GM18508 (cell line): Measurements from ENCODE around the gene SRMS.
"Not testable (repeated sequence)": the region's sequence is repeated elsewhere in the genome, so short reads cannot be mapped to it uniquely, and the experiment has no call there.

Experiments used
- ATAC-seq: cut with Tn5 transposase; IDR thresholded peaks from one replicate; pipeline ENCODE4 v1.9.1; 2021; ENCODE audit warnings: moderate number of reproducible peaks; ENCODE audit not compliant: insufficient read depth, unreplicated experiment

Gene SRMS

GRCh38 chr20:63580796-63581461 lies 33.4 kb upstream of the SRMS start:
- ATAC-seq, result no peak

DNA sequence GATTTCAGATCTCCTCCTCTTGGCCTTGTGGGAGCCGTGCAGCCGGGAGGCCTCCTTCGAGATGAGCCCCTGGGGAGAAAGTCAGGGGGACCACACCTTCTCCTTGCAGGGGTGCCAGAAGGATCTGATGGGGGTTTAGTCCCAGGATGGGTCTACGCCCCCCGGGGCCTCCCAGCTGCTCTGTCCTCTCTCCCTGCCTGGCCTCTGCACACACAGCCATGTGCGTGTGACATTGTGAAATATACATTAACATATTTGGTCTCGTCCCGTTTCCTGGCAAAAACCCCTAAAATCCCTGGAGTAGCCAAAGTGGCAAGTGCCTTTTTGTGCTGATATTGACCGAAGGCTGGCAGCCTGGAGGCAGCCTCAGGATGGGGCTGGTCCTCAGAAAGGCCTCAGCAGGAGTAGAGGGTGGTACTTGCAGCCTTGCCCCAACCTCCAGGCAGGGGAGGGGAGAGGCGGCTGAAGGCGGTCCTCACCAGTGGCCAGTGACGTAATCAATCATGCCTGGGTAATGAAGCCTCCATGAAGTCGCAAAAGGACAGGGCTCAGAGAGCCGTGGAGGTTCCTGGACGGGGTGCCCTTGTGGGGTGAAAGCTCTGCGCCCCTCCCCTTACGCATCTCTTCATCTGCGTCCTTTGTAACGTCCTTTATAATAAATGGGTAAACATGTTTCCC lies 31.6 kb upstream of the SRMS start:
- ATAC-seq, result no peak

- ATAC-seq, result no peak
Observed at GRCh38 chr20:63578224-63579016, 30.9 kb upstream of the SRMS start.

DNA sequence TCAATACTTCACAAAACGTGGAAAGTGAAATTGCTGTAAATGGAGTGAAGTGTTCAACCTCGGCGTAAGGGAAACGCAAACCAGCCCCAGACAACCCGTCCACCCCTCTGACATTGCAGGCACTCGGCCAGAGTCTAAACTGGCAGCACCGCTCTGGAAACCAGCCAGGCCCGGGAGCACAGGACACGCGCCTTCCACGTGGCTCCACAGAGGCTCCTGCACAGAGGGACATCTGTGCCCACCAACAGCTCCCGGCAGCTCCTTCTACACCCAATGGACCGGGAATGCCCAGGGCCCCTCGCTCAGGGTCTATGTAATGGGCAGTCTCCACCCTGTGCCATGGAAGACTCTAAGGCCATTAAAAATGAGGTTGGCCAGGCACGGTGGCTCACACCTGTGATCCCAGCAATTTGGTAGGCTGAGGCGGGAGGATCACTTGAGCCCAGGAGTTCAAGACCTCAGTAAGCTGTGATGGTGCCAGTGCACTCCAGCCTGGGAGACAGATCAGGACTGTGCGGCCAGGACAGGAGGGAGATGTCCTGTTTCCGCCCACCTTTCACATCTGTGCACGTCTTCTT lies 29.9 kb upstream of the SRMS start:
- ATAC-seq, result no peak

DNA sequence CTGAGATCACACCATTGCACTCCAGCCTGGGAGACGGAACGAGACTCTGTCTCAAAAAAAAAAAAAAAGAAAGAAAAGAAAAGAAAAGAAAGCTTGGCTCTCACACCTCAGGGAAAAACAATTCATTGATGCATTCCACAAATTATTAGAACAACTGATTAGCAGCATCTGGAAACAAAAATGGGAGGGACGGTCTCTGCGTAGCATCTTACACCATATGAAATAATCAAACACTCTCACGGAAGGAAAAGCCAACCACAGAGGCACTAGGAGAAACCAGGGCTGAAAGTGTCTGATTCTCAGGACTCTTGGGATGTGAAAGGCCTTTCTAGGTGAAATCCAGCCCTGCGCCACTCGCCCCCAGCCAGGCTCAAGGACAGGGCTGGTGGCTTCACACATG lies 28.8 kb upstream of the SRMS start:
- no peak for ATAC-seq

DNA sequence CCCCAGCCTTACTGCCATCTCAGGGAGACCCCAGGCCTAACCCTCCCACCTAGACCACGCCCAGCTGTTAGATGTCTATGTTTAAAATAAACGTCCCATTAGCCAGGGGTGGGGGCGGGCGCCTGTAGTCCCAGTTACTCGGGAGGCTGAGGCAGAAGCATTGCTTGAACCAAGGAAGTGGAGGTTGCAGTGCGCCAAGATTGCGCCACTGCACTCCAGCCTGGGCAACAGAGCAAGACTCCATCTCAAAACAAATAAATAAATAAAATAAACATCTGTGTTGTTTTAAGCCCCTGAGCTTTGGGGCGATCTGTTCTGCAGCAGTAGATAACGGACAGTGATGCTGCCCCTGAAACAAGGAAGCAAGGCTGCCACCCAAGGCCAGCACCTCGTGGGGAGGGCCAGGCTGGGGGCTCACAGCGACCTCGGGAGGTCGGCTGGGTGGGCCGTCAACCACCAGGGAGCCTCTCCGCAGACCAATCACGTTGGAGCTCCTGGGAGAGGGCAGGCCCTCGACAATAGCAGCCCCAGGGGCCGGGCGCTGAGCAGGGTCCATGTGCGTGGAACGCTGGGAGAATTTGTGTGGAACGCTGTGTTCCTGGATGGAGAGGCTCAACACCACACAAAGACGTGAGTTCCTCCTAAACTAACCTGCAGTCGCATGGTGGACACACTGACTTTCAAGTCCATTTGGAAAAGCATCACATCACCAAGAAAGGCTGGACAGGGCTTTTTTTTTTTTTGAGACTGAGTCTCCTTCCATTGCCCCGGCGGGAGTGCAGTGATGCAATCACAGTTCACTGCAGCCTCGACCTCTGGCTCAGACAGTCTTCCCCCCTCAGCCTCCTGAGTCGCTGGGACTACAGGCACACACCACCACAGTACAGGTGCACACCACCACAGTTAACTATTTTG lies 27.5 kb upstream of the SRMS start:
- no peak for ATAC-seq

DNA sequence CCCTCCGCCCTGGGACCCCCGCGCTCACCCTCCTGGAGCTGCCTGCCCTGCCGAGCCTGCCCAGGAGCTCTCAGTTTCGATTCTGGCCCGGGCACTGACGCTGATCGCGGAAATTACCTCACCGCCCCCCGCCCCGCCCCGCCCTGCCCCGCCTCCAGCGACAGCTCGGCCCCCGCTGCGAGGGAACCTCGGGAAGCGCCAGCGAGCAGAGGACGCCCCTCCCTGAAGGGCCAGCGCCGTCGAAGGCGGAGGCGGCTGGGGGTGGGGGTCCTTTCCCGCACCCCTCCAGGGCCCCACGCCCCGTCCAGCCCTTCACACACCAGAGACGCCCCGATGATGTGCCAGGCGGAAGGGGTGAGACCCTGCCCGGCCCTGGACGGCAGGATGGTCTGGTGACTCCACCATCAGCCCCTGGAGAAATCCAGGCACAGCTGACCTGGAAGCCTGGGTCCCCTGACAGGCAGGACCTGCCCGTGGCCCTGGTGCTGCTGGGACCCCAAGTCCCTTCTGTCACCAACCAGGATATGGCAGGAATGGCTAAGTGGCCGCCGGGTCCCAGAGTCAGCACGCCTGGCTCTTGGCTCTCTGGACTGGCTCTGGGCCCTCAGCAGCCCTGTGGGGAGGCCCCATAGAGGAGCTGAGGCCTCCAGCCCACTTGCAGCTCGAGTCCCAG lies 26.7 kb upstream of the SRMS start, which contains the start of gene HELZ2:
TSS of gene HELZ2 (minus strand) at position 84 of the 673 bp plus-strand sequence. CDS start 1,854 bp downstream, outside the sequence.
- ATAC-seq, result no peak

DNA sequence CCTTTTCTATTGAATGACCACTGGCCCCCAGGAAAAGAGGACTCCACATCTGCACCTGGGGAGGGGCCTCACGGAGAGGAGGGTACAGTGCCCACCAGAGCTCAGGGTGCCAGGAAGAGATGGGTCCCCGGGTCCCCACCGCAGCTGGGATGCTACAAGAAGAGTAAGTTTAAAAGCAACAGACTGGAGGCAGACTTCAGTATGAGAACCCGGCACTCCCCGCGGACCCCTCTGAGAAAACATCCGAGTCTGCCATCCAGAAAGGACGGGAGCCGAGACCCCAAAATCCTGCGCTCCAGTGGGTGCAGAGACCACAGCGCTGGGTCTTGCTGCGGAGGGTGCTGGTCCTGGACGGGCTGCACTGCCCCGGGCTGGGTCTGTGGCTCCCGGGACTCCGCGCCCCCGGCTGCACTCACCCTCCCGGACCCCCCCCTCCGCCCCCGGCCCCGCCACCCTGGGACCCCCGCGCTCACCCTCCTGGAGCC lies 26.1 kb upstream of the SRMS start:
- ATAC-seq, result no peak

- no peak for ATAC-seq
Observed at GRCh38 chr20:63572788-63573646, 25.5 kb upstream of the SRMS start.

DNA sequence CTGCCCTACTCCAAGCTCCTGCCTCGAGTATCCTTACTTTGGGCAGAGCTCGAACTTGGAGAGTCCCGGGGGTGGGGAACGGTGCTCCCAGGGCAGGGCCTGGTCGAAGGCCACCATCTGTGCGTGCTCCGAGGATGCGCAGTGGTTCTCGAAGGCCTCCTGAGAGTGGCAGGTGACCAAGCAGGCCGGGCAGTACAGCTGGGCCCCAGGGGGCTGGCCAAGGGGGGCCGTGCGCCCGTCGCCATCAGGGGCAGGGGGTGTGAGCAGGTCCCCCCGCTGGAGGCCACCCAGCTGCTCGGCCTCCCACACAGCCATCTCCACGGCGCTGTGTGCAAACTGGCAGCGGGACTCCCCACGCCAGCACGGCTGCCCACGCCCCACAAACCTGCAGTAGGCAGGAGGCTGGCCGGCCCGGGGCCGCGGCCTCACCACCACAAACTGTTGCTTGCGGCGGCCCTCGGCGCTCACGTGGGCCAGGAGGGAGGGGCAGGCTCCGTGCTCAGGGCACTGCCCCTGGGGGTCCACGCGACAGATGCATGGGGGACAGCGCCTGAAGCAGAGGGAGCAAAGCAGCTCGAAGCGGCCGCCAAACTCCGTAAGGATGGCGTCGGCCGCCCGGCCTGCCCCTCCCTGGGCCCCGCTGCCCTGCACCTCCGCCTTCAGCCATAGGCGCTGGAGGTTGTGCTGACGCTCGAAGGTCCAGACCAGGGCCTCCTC lies 24.7 kb upstream of the SRMS start:
- no peak for ATAC-seq

- not testable (repeated sequence) for ATAC-seq
Observed at GRCh38 chr20:63571087-63571478, 23.5 kb upstream of the SRMS start.

DNA sequence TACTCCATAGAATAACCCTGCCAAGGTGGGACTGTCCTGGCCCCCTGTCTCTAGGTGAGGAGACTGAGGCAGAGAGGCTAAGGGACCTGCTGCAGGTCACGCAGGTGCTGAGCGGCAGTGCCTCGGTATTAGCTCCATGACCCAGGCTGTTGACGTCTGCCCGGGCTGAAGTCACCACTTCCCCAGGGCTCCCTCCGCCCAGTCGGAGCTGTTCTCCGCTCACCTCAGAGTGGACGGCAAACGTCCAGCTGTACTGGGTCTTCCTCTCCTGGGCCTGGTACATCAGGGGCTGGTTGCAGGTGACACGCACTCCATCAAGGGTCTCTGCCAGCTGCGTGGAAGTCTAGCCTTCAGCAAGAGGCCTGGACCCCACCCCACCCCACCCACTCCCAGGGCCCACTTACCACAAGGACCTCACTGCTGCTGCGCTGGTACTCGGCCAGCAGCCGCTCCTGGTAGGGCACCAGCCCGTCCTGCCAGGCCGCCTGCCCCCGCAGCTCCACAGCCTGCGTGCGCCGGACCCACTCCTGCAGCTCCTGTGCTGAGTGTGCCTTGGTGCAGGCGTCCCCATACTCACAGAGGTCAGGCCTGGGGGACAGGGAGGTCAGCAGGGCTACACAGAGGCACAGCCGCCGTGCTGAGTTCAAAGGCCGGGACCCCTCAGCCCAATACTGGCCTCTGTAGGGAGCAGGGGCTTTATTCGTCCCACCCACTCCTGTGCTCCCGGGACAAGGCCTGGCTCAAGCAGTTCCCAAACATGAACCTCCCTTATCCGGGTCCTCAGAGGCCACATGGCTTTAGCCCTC lies 22.9 kb upstream of the SRMS start:
- no peak for ATAC-seq

GRCh38 chr20:63568986-63569949 lies 21.7 kb upstream of the SRMS start:
- no peak for ATAC-seq

- ATAC-seq, result no peak
Observed at GRCh38 chr20:63568170-63568981, 20.8 kb upstream of the SRMS start.
